Measurements from ENCODE around the gene SPAST. TPM values are rescaled to one million over a fixed set of nuclear protein-coding genes. Genes with fewer than 3 reads are reported as not detected.

The SPAST gene
- total RNA-seq, 1 experiment from 2014 or later, result 37.8 TPM

Other genes starting within 250 kb of the SPAST start
- gene MEMO1, start 52.5 kb upstream of the SPAST start, total RNA-seq (2021; ENCODE audit: unreplicated experiment), result 60.8 TPM
- gene DPY30, start 23.8 kb upstream of the SPAST start, total RNA-seq (2021; ENCODE audit: unreplicated experiment), result 105 TPM
- gene SLC30A6, start 102.3 kb downstream of the SPAST start, total RNA-seq (2021; ENCODE audit: unreplicated experiment), result 35.5 TPM
- gene NLRC4, start 201.3 kb downstream of the SPAST start, total RNA-seq (2021; ENCODE audit: unreplicated experiment), result not detected
- gene YIPF4, start 214.3 kb downstream of the SPAST start, total RNA-seq (2021; ENCODE audit: unreplicated experiment), result 45.9 TPM

All from Panc1 (cell line).